HUES48 (cell line): Measurements from ENCODE around the gene HNMT.

Experiments
- H3K27ac ChIP-seq: one replicate; pipeline ENCODE4 v1.7.0; 2013; ENCODE audit warnings: low read depth, low read length, inconsistent platforms
- H3K27me3 ChIP-seq: 2 replicates; pipeline ENCODE4 v1.6.1; 2013; ENCODE audit warnings: mild to moderate bottlenecking, low read length; ENCODE audit not compliant: control insufficient read depth, insufficient read depth
- H3K36me3 ChIP-seq: 2 replicates; pipeline ENCODE4 v1.6.1; 2013; ENCODE audit warnings: low read length; ENCODE audit not compliant: control insufficient read depth, insufficient read depth
- H3K4me1 ChIP-seq: 2 replicates; pipeline ENCODE4 v1.6.1; 2013; ENCODE audit warnings: mild to moderate bottlenecking, low read length; ENCODE audit not compliant: control insufficient read depth, insufficient read depth
- H3K4me3 ChIP-seq: 2 replicates; pipeline ENCODE4 v1.5.1; 2013; ENCODE audit warnings: mild to moderate bottlenecking, low read depth, low read length
- H3K9ac ChIP-seq: 2 replicates; pipeline ENCODE4 v1.6.1; 2013; ENCODE audit warnings: mild to moderate bottlenecking, low read depth, low read length, moderate library complexity
- H3K9me3 ChIP-seq: 2 replicates; pipeline ENCODE4 v1.6.1; 2013; ENCODE audit warnings: low read length; ENCODE audit not compliant: control insufficient read depth, insufficient read depth

The HNMT gene

GRCh38 chr2:137937246-137937645 lies 27.0 kb upstream of the HNMT start:
- Histone ChIP-seq H3K4me3 (no peak overlapping the region), H3K27ac (no peak overlapping the region), H3K9ac (no peak overlapping the region), H3K36me3 (no peaks in the 10 kb centered on the region), H3K27me3 (no peaks in the 10 kb centered on the region), H3K9me3 (no peaks in the 10 kb centered on the region), H3K4me1 (no peaks in the 10 kb centered on the region)

DNA sequence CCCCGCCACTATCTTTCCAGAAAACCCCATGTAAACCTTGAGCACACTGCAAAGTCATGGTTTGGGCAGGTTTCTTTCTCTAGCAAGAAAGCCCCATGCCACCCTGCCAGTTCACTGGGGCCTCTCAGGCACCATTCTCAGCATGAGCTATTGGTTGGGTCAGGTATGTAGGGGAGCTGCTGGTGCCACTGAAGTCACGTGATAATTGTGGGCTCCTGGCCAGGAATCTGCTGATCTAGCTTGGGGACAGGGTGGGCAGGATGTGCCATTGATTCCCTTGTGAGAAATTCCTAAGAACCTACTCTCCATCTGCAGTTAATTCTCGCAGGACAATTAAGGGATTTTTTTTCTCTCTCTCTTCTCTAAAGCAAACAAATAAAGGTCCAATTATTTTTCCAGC lies 26.5 kb upstream of the HNMT start:
- Histone ChIP-seq H3K4me3 (no peak overlapping the region), H3K4me1 (no peaks in the 10 kb centered on the region), H3K27ac (no peak overlapping the region), H3K9me3 (no peaks in the 10 kb centered on the region), H3K27me3 (no peaks in the 10 kb centered on the region), H3K9ac (no peak overlapping the region), H3K36me3 (no peaks in the 10 kb centered on the region)

DNA sequence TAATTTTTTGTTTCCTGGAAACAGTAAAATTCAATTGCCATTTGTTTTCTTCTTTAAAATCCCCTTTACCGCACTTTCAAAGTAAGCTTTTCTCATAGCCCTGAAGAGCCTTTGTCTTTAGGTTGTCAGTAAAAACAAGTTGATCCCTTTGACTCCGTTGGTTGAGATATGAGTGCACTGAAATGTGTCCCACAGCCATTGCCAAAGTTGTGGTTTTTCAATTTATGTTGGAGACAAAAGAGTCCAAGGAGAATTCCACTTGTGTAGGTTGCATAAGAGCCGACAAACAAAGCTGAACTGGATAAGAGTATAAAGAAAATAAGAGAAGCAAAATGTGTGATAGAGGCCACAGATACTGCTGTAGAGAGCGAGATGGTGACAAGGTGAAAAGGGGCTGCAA lies 26.1 kb upstream of the HNMT start:
- no peaks in the 10 kb centered on the region for H3K36me3 ChIP-seq
- no peaks in the 10 kb centered on the region for H3K9me3 ChIP-seq
- H3K27me3 ChIP-seq: no peaks in the 10 kb centered on the region
- H3K4me1 ChIP-seq: no peaks in the 10 kb centered on the region
- no peak overlapping the region for H3K9ac ChIP-seq
- H3K4me3 ChIP-seq: no peak overlapping the region
- H3K27ac ChIP-seq: no peak overlapping the region

- Histone ChIP-seq H3K9me3 (no peaks in the 10 kb centered on the region), H3K27me3 (no peaks in the 10 kb centered on the region), H3K9ac (no peak overlapping the region), H3K4me1 (no peaks in the 10 kb centered on the region), H3K4me3 (no peak overlapping the region), H3K27ac (no peak overlapping the region), H3K36me3 (no peaks in the 10 kb centered on the region)
Measured at GRCh38 chr2:137939026-137939425, 25.2 kb upstream of the HNMT start.

DNA sequence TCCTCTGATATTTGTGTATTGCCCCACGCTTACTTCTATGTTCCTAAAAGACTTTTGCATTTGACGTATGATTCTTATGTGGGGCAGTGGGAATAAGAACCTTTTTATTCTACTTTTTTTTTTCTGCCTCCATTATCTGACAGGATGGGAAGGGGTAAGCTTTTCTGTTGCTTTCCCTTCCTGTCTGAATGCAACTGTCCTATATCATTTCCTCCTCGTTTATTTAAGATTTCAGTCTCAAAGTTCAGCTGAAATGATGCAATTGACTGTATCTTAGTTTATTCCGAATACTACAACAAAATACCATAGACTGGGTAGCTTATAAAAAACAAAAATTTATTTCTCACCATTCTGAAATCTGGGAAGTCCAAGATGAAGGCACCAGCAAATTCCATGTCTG lies 24.1 kb upstream of the HNMT start:
- H3K27ac ChIP-seq: no peak overlapping the region
- H3K4me1 ChIP-seq: no peaks in the 10 kb centered on the region
- no peak overlapping the region for H3K9ac ChIP-seq
- no peaks in the 10 kb centered on the region for H3K36me3 ChIP-seq
- no peaks in the 10 kb centered on the region for H3K27me3 ChIP-seq
- no peak overlapping the region for H3K4me3 ChIP-seq
- no peaks in the 10 kb centered on the region for H3K9me3 ChIP-seq

DNA sequence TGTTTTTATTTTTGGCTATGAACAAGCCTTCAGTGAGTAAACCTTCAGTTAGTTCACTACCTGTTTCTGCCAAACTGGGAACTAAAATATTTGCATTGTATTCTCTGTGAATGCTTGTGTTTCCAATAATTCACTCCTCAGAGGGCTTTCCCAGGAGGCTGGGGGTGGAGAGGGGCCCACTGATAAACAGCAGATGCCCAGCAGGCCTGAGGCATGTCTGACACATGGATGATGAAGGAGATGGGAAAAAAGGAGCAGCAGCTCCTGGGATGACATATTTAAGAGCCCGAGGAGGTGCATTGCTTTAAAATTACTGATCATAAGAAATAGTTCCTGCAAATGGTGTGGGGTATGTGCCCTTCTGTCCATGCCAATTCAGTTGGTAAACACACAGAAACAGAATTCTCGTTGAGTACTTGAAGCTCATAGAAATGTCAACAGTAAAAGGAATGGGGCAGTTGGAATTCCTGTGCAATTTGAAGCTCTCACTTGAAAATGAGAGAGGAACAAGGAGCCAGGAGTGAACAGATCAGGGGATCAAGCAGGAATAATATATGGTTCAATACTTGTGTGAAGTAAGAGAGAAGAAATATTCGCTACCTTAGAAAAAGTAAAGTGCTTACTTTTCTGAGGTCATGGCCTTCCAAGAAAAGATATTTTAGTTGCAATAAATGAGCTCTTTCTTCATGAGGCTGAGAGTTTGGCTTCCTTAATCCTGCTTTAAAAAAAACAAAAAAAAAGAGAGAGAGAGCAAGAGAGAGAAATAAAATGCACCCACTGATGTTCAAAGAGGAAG lies 22.0 kb upstream of the HNMT start:
- no peaks in the 10 kb centered on the region for H3K36me3 ChIP-seq
- H3K4me1 ChIP-seq: no peaks in the 10 kb centered on the region
- H3K9me3 ChIP-seq: no peaks in the 10 kb centered on the region
- no peak overlapping the region for H3K4me3 ChIP-seq
- H3K9ac ChIP-seq: no peak overlapping the region
- no peak overlapping the region for H3K27ac ChIP-seq
- H3K27me3 ChIP-seq: peaks cover 17% of the 10 kb centered on the region

DNA sequence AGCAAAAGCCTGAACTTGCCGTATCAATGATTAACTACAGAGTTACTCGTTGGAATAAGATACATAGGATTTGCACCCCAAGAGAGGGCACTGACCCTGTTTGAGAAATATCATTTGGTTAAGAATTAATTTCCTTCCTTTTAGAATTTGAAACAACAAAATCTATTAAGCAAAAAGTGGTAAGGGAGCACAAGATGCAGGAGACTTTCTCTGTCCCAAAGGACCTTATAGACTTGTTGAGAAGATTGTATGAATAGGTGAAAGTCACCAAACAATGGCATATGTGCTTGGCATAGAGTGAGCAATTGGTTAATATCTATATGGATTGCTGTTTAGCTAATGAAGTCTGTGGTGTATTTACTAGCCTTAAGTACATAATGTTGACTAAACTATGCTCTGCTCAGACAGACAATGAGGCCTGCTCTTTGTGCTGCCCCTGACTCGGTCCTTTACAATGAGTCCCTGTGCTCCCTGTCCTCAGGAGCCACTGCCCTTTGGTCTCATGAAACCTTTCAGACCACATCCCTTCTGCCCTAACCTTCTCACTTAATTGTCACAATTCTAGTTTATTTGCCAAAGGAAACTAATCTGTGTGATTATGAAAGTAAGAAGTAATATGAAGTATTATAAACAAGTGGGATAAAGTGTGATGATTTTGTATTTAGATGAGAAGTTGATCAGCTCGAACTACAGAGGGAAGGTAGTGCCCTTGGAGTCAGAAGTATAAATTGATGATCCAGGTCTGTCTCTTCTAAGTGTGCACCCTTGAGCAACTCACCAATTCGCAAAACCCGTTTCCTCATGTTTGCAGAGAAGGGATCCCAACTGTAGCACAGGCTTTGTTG lies 21.2 kb upstream of the HNMT start:
- no peaks in the 10 kb centered on the region for H3K4me1 ChIP-seq
- no peak overlapping the region for H3K27ac ChIP-seq
- H3K9me3 ChIP-seq: no peaks in the 10 kb centered on the region
- H3K4me3 ChIP-seq: no peak overlapping the region
- H3K27me3 ChIP-seq: peaks cover 21% of the 10 kb centered on the region
- H3K9ac ChIP-seq: no peak overlapping the region
- no peaks in the 10 kb centered on the region for H3K36me3 ChIP-seq

DNA sequence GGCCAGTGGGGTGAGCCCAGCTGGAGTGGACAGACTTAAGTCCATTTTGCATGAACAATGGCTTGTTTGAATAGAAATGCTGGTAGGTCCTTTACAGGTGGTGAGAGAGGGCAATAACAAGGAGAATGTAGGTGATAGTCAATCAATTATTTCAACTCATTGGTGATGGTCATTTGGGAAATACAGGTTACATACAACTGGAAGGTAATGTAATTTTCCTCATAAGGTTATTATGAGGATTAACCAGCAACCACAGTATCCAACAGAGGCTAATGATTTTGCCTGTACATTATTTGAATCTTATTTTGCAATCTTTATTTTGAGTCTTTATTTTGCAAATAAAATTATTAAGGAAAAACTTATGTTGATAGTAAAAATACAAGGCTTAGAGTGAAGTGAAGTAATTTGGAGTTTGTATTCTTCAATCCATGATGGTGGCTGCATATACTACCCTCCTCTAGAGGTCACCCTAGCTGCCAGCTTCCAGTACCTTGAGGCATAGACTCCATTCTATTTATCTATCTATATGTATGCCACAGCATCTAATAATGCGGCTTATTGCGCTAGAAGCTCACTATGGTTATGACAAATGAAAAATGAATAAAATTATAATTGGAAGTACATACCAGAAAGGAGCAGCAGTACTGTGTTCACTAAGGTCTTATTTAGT lies 20.5 kb upstream of the HNMT start:
- no peaks in the 10 kb centered on the region for H3K9me3 ChIP-seq
- no peaks in the 10 kb centered on the region for H3K36me3 ChIP-seq
- no peak overlapping the region for H3K4me3 ChIP-seq
- H3K4me1 ChIP-seq: no peaks in the 10 kb centered on the region
- no peak overlapping the region for H3K27ac ChIP-seq
- peaks cover 21% of the 10 kb centered on the region for H3K27me3 ChIP-seq
- H3K9ac ChIP-seq: no peak overlapping the region

GRCh38 chr2:137944714-137945113 lies 19.6 kb upstream of the HNMT start:
- H3K9ac ChIP-seq: no peak overlapping the region
- H3K27ac ChIP-seq: no peak overlapping the region
- no peaks in the 10 kb centered on the region for H3K36me3 ChIP-seq
- no peaks in the 10 kb centered on the region for H3K4me1 ChIP-seq
- H3K9me3 ChIP-seq: no peaks in the 10 kb centered on the region
- no peak overlapping the region for H3K4me3 ChIP-seq
- peaks cover 21% of the 10 kb centered on the region for H3K27me3 ChIP-seq

GRCh38 chr2:137945229-137945628 lies 19.0 kb upstream of the HNMT start:
- Histone ChIP-seq H3K36me3 (no peaks in the 10 kb centered on the region), H3K9me3 (no peaks in the 10 kb centered on the region), H3K9ac (no peak overlapping the region), H3K27ac (no peak overlapping the region), H3K4me3 (no peak overlapping the region), H3K4me1 (no peaks in the 10 kb centered on the region), H3K27me3 (peaks cover 21% of the 10 kb centered on the region)

GRCh38 chr2:137946227-137946626 lies 18.0 kb upstream of the HNMT start:
- no peak overlapping the region for H3K4me3 ChIP-seq
- peaks cover 21% of the 10 kb centered on the region for H3K27me3 ChIP-seq
- H3K9me3 ChIP-seq: no peaks in the 10 kb centered on the region
- no peaks in the 10 kb centered on the region for H3K4me1 ChIP-seq
- H3K36me3 ChIP-seq: no peaks in the 10 kb centered on the region
- H3K9ac ChIP-seq: no peak overlapping the region
- no peak overlapping the region for H3K27ac ChIP-seq
